CD8-positive, alpha-beta memory T cell (primary cell): ENCODE data around the gene CDH26. TPM values are rescaled to one million over a fixed set of nuclear protein-coding genes. Genes with fewer than 3 reads are reported as not detected.
A peak's percentile ranks its signal among the peaks of the same experiment; 100 is the strongest.

Experiments
- CTCF ChIA-PET: fragments of 350-600 bp; sonication (Branson Sonifier 250); formaldehyde crosslinking; loops from one replicate; lab custom pipeline; 2021; ENCODE audit warnings: antibody characterized with exemption; lab: Charles Lee
- POLR2A ChIA-PET: fragments of 350-600 bp; sonication (Branson Sonifier 250); formaldehyde crosslinking; loops from one replicate; lab custom pipeline; 2021; ENCODE audit warnings: antibody characterized with exemption; lab: Charles Lee
- DNase-seq, 5 donors: peaks; one replicate each; pipeline versions ENCODE4 v3.0.0 to v3.0.0-alpha.2; 2020 to 2022; ENCODE audit warnings: mixed read lengths in 1 of 5
- H3K27ac ChIP-seq: one replicate; pipeline ENCODE4 v1.7.0; 2013; ENCODE audit warnings: low read depth, mild to moderate bottlenecking, low read length, moderate library complexity
- H3K27me3 ChIP-seq: 2 replicates; pipeline ENCODE4 v1.7.0; 2013; ENCODE audit warnings: low read length, mild to moderate bottlenecking; ENCODE audit not compliant: insufficient read depth, poor library complexity, severe bottlenecking
- H3K36me3 ChIP-seq: 2 replicates; pipeline ENCODE4 v1.7.0; 2013; ENCODE audit warnings: mild to moderate bottlenecking, low read length, moderate library complexity; ENCODE audit not compliant: insufficient read depth
- H3K4me1 ChIP-seq: 2 replicates; pipeline ENCODE4 v1.7.0; 2013; ENCODE audit warnings: mild to moderate bottlenecking, low read length, moderate library complexity; ENCODE audit not compliant: insufficient read depth
- H3K4me3 ChIP-seq: 2 replicates; pipeline ENCODE4 v1.7.0; 2013; ENCODE audit warnings: mild to moderate bottlenecking, low read length
- H3K9me3 ChIP-seq: 2 replicates; pipeline ENCODE4 v1.7.0; 2013; ENCODE audit warnings: mild to moderate bottlenecking, low read length
- H3K27ac Mint-ChIP-seq, 8 donors: one replicate each; pipeline ENCODE4 v1.8.0; 2020 to 2021; ENCODE audit warnings: mixed read lengths in 8 of 8, mild to moderate bottlenecking in 6 of 8, inconsistent platforms in 3 of 8, moderate library complexity in 3 of 8
- H3K27me3 Mint-ChIP-seq, 2 donors: one replicate each; pipeline ENCODE4 v1.8.0; 2020 to 2021; ENCODE audit warnings: mixed read lengths in 2 of 2, mild to moderate bottlenecking in 1 of 2, moderate library complexity in 1 of 2
- H3K36me3 Mint-ChIP-seq, 3 donors: one replicate each; pipeline ENCODE4 v1.8.0; 2020 to 2021; ENCODE audit warnings: mixed read lengths in 3 of 3, inconsistent platforms in 1 of 3, mild to moderate bottlenecking in 1 of 3
- H3K4me1 Mint-ChIP-seq, 3 donors: one replicate each; pipeline ENCODE4 v1.8.0; 2020 to 2021; ENCODE audit warnings: mixed read lengths in 3 of 3, inconsistent platforms in 1 of 3, mild to moderate bottlenecking in 1 of 3
- H3K4me3 Mint-ChIP-seq, 7 donors: one replicate each; pipeline ENCODE4 v1.8.0; 2020 to 2021; ENCODE audit warnings: mixed read lengths in 7 of 7, mild to moderate bottlenecking in 6 of 7, moderate library complexity in 4 of 7, inconsistent platforms in 2 of 7
- H3K9me3 Mint-ChIP-seq, 5 donors: one replicate each; pipeline ENCODE4 v1.8.0; 2020 to 2022; ENCODE audit warnings: mixed read lengths in 5 of 5, mild to moderate bottlenecking in 3 of 5, moderate library complexity in 2 of 5, inconsistent platforms in 1 of 5
- polyA plus RNA-seq: library from polyadenylated mRNA; unstranded; fragments of 300-500 nt; fragmentation: Illumina TruSeq; gene quantifications from one replicate; pipeline ENCODE4 v1.2.3, GENCODE V29; 2021
- total RNA-seq, 2 experiments: library from RNA; stranded (reverse); gene quantifications; one replicate each; pipeline ENCODE4 v1.2.3, GENCODE V29; 2021

CDH26 gene
- total and polyA plus RNA-seq, 3 experiments from 2014 or later, result 0.63 to 0.91 TPM; not detected in 1

GRCh38 chr20:60009826-60010616 lies 51.8 kb downstream of the CDH26 start:
- no peaks in the 10 kb centered on the region for H3K9me3 ChIP-seq
- no peak for DNase-seq
- Mint-ChIP-seq H3K4me1 (peaks cover 22 to 31% (median 26%) of the 10 kb centered on the region in 3 donors), H3K27ac (peak overlapping the region in 2 of 8 donors; percentile 72 to 82), H3K36me3 (peaks cover 0 to 1% (median 0%) of the 10 kb centered on the region in 3 donors), H3K27me3 (peaks cover 0 to 6% of the 10 kb centered on the region in 2 donors), H3K4me3 (peak overlapping the region in 3 of 7 donors; percentile 37 to 54 (median 39)), H3K9me3 (no peaks in the 10 kb centered on the region)
- H3K27ac ChIP-seq, result no peak overlapping the region
- CTCF ChIA-PET, result no interaction called here
- POLR2A ChIA-PET, result no interaction called here
- H3K4me1 ChIP-seq, result peaks cover 17% of the 10 kb centered on the region
- H3K36me3 ChIP-seq, result no peaks in the 10 kb centered on the region
- H3K4me3 ChIP-seq, result no peak overlapping the region
- no peaks in the 10 kb centered on the region for H3K27me3 ChIP-seq

- H3K27ac Mint-ChIP-seq, result peak overlapping the region in 3 of 8 donors; percentile 72 to 82 (median 73)
- ChIA-PET CTCF (no interaction called here), POLR2A (no interaction called here)
These were observed 52.7 kb downstream of the CDH26 start for GRCh38 chr20:60010689-60011458.

GRCh38 chr20:60011512-60012507 lies 53.6 kb downstream of the CDH26 start:
- Mint-ChIP-seq H3K4me3 (peak overlapping the region in 6 of 7 donors; percentile 61 to 80 (median 71)), H3K9me3 (peaks cover 0 to 5% (median 0%) of the 10 kb centered on the region in 5 donors), H3K36me3 (peaks cover 0 to 4% (median 0%) of the 10 kb centered on the region in 3 donors), H3K4me1 (peaks cover 22 to 31% (median 26%) of the 10 kb centered on the region in 3 donors), H3K27ac (peak overlapping the region in 5 of 8 donors; percentile 12 to 84 (median 67)), H3K27me3 (peaks cover 0 to 11% of the 10 kb centered on the region in 2 donors)
- no peaks in the 10 kb centered on the region for H3K36me3 ChIP-seq
- no peaks in the 10 kb centered on the region for H3K9me3 ChIP-seq
- no peaks in the 10 kb centered on the region for H3K27me3 ChIP-seq
- CTCF ChIA-PET, result no interaction called here
- H3K4me1 ChIP-seq, result peaks cover 17% of the 10 kb centered on the region
- no peak overlapping the region for H3K27ac ChIP-seq
- peak in 1 of 5 donors; percentile 14 for DNase-seq
- POLR2A ChIA-PET, result no interaction called here
- no peak overlapping the region for H3K4me3 ChIP-seq

More at GRCh38 chr20:60010689-60011458, 52.7 kb downstream of the CDH26 start:
- Histone ChIP-seq H3K4me3 (no peak overlapping the region), H3K9me3 (no peaks in the 10 kb centered on the region), H3K4me1 (peaks cover 17% of the 10 kb centered on the region), H3K36me3 (no peaks in the 10 kb centered on the region), H3K27ac (no peak overlapping the region), H3K27me3 (no peaks in the 10 kb centered on the region)
- DNase-seq, result no peak
- no peaks in the 10 kb centered on the region for H3K36me3 Mint-ChIP-seq
- H3K4me1 Mint-ChIP-seq, result peaks cover 22 to 31% (median 26%) of the 10 kb centered on the region in 3 donors
- peaks cover 0 to 11% of the 10 kb centered on the region in 2 donors for H3K27me3 Mint-ChIP-seq
- peak overlapping the region in 5 of 7 donors; percentile 61 to 80 (median 68) for H3K4me3 Mint-ChIP-seq
- H3K9me3 Mint-ChIP-seq, result peaks cover 0 to under 1% (median 0%) of the 10 kb centered on the region in 5 donors

DNA sequence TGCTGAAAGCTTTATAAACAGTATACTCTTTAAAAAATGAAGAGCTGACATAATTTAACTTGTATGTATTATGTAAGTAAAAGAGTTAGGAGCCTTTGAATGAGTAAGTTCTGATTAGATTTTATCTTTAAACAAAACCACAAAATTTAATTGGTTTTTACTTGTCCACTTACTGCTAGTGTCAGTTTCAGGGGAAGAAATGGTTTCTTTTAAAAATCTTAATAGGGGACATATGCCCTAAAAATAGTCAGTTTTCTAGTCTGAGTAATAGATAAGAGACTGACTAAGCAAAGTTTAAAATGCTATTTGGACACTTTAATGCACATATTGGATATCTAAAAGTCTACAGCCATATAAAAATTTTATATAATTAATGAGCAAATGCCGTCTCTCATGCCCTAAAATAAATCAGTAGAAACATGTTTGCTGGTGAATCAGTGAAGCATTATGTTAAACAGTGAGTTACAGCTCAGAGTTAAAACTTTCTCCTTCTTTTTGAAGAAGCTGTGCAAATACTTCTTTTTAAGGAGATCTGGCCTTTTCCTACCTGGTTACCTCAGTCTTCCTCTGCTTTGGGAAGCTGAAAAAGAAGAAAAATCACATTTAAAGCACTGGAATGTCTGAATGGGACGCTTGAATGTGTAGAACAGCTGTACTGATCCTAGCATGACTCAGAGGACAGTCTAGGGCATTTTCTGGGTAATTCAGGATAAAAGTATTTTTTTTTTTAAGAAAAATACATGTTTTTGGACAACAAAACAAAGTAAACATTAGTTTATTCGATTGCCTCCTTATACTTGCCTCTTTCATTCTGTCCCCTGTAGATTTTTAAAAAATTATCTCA lies 55.3 kb downstream of the CDH26 start:
- Histone ChIP-seq H3K4me3 (no peak overlapping the region), H3K4me1 (peaks cover 17% of the 10 kb centered on the region), H3K27me3 (no peaks in the 10 kb centered on the region), H3K27ac (no peak overlapping the region), H3K9me3 (no peaks in the 10 kb centered on the region), H3K36me3 (no peaks in the 10 kb centered on the region)
- H3K27me3 Mint-ChIP-seq, result peaks cover 0 to 14% of the 10 kb centered on the region in 2 donors
- peaks cover 25 to 30% (median 25%) of the 10 kb centered on the region in 3 donors for H3K4me1 Mint-ChIP-seq
- POLR2A ChIA-PET, result no interaction called here
- peaks cover 3 to 18% (median 4%) of the 10 kb centered on the region in 3 donors for H3K36me3 Mint-ChIP-seq
- H3K9me3 Mint-ChIP-seq, result peaks cover 0 to 8% (median 3%) of the 10 kb centered on the region in 5 donors
- H3K4me3 Mint-ChIP-seq, result no peak overlapping the region
- no peak overlapping the region for H3K27ac Mint-ChIP-seq
- CTCF ChIA-PET, result no interaction called here
- DNase-seq, result no peak

DNA sequence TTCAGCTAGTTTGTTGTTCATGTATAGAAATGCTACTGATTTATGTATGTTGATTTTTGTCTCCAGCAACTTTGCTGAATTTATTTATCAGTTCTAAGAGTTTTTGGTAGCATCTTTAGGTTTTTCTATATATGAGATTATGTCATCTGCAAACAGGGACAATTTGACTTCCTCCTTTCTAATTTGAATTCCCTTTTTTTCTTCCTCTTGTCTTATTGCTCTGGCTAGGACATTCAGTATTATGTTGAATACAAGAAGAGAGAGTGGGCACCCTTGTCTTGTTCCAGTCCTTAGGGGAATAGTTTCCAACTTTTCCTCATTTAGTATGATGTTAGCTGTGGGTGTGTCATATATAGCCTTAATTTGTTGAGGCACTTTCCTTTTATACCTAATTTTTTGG lies 58.2 kb downstream of the CDH26 start:
- Histone ChIP-seq H3K27me3 (no peaks in the 10 kb centered on the region), H3K4me3 (no peak overlapping the region), H3K9me3 (no peaks in the 10 kb centered on the region), H3K36me3 (no peaks in the 10 kb centered on the region), H3K27ac (no peak overlapping the region), H3K4me1 (peaks cover 12% of the 10 kb centered on the region)
- H3K27me3 Mint-ChIP-seq, result peaks cover 0 to 11% of the 10 kb centered on the region in 2 donors
- POLR2A ChIA-PET, result no interaction called here
- peaks cover 5 to 31% (median 9%) of the 10 kb centered on the region in 3 donors for H3K36me3 Mint-ChIP-seq
- DNase-seq, result no peak
- peaks cover 7 to 14% (median 10%) of the 10 kb centered on the region in 5 donors for H3K9me3 Mint-ChIP-seq
- CTCF ChIA-PET, result no interaction called here
- no peak overlapping the region for H3K4me3 Mint-ChIP-seq
- H3K27ac Mint-ChIP-seq, result no peak overlapping the region
- peaks cover 13 to 22% (median 15%) of the 10 kb centered on the region in 3 donors for H3K4me1 Mint-ChIP-seq

- CTCF ChIA-PET, result no interaction called here
- no peak overlapping the region for H3K27ac ChIP-seq
- Mint-ChIP-seq H3K4me1 (peaks cover 0 to 7% (median 0%) of the 10 kb centered on the region in 3 donors), H3K9me3 (peaks cover 7 to 14% (median 10%) of the 10 kb centered on the region in 5 donors), H3K36me3 (peaks cover 5 to 31% (median 9%) of the 10 kb centered on the region in 3 donors), H3K4me3 (no peak overlapping the region), H3K27ac (no peak overlapping the region), H3K27me3 (peaks cover 0 to 8% of the 10 kb centered on the region in 2 donors)
- no peak for DNase-seq
- no peaks in the 10 kb centered on the region for H3K4me1 ChIP-seq
- H3K4me3 ChIP-seq, result no peak overlapping the region
- no peaks in the 10 kb centered on the region for H3K9me3 ChIP-seq
- H3K27me3 ChIP-seq, result no peaks in the 10 kb centered on the region
- POLR2A ChIA-PET, result no interaction called here
- H3K36me3 ChIP-seq, result no peaks in the 10 kb centered on the region
These were observed 62.0 kb downstream of the CDH26 start for GRCh38 chr20:60020251-60020650.

DNA sequence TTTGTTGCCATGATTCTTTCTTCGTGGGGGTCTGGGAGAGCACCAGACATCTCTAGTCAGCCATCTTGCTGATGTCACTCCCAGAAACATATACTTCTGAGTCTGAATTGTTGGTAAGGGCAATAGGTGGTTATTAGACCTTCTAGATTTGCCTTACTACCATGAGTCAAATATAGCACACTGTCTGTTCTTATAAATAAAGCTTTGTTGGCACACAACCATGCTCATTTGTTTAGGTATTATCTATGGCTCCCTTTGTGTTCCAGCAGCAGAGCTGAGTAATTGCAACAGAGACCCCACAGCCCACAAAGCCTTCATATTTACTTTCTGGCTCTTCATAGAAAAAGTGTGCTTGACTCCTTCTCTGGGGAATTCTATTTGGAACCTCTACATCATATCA lies 62.9 kb downstream of the CDH26 start:
- CTCF ChIA-PET, result no interaction called here
- H3K4me1 Mint-ChIP-seq, result peaks cover 0 to 7% (median 0%) of the 10 kb centered on the region in 3 donors

More for the DNA sequence above, 62.9 kb downstream of the CDH26 start:
- no peaks in the 10 kb centered on the region for H3K4me1 ChIP-seq
- POLR2A ChIA-PET, result no interaction called here
- Mint-ChIP-seq H3K27me3 (peaks cover 0 to 4% of the 10 kb centered on the region in 2 donors), H3K9me3 (peaks cover 7 to 14% (median 10%) of the 10 kb centered on the region in 5 donors), H3K36me3 (peaks cover 5 to 33% (median 9%) of the 10 kb centered on the region in 3 donors), H3K27ac (no peak overlapping the region), H3K4me3 (no peak overlapping the region)
- no peak for DNase-seq
- no peak overlapping the region for H3K4me3 ChIP-seq
- no peaks in the 10 kb centered on the region for H3K27me3 ChIP-seq
- H3K27ac ChIP-seq, result no peak overlapping the region
- H3K9me3 ChIP-seq, result no peaks in the 10 kb centered on the region
- no peaks in the 10 kb centered on the region for H3K36me3 ChIP-seq
